Measurements from ENCODE around the gene PDE3A.
"Not testable (repeated sequence)": the region's sequence is repeated elsewhere in the genome, so short reads cannot be mapped to it uniquely, and the experiment has no call there.

- TF ChIP-seq REST (IDR thresholded peaks at IDR 0.05; ENCODE audit: low read depth, low read length); JUND (IDR thresholded peaks at IDR 0.05); CTCF (IDR thresholded peaks at IDR 0.05); POLR2AphosphoS5 (IDR thresholded peaks at IDR 0.05; ENCODE audit: low read depth, low read length); RCOR1 (IDR thresholded peaks at IDR 0.05; ENCODE audit: low read length); GABPA (IDR thresholded peaks at IDR 0.05; ENCODE audit: low read depth); MAX (IDR thresholded peaks at IDR 0.05; ENCODE audit: low read depth); GATA2 (CRISPR knock-in tag; IDR thresholded peaks at IDR 0.05); EZH2phosphoT487 (IDR thresholded peaks at IDR 0.05; ENCODE audit: borderline replicate concordance, low read depth); SIN3A (IDR thresholded peaks at IDR 0.05; ENCODE audit: borderline replicate concordance, low read depth, low read length); RAD21 (IDR thresholded peaks at IDR 0.05; ENCODE audit: low read length); EP300 (IDR thresholded peaks at IDR 0.05; ENCODE audit: borderline replicate concordance in 1 of 2, low read depth in 1 of 2, low read length in 1 of 2); RXRA (IDR thresholded peaks at IDR 0.05; ENCODE audit: borderline replicate concordance, low read depth); CHD2 (IDR thresholded peaks at IDR 0.05; ENCODE audit: low read length, partially characterized antibody): not testable (repeated sequence)
These were observed 16.5 kb downstream of the PDE3A start for GRCh38 chr12:20384836-20385235.

Data from SK-N-SH (cell line).